GM19463 (cell line): ENCODE results near the gene CSAG3.

Experiments
- ATAC-seq: cut with Tn5 transposase; IDR thresholded peaks from one replicate; pipeline ENCODE4 v1.9.1; 2021; ENCODE audit warnings: mild to moderate bottlenecking, moderate library complexity; ENCODE audit not compliant: unreplicated experiment

CSAG3 gene

GRCh38 chrX:152806035-152806434, 47.0 kb downstream of the CSAG3 start:
- ATAC-seq: no peak
